PC-3 (cell line): ENCODE measurements around the gene CATSPERE.

Experiments used
- EZH2 ChIP-seq: fragments of 300-600 bp; sonication (generic); IDR thresholded peaks from one replicate; pipeline ENCODE4 v1.6.1; 2017; ENCODE audit warnings: antibody characterized with exemption, mild to moderate bottlenecking, low read length; ENCODE audit not compliant: unreplicated experiment
- EZH2phosphoT487 ChIP-seq: fragments of 300-600 bp; sonication (generic); IDR thresholded peaks from 2 replicates; pipeline ENCODE4 v1.6.1; 2018; ENCODE audit warnings: mild to moderate bottlenecking, antibody characterized with exemption, low read length, borderline replicate concordance
- TF ChIP-seq, protein P1 (sequence below): fragments of 300-600 bp; sonication (generic); conservative IDR thresholded peaks from 2 replicates; pipeline ENCODE4 v1.5.1; 2017; ENCODE audit warnings: antibody characterized with exemption, low read depth, mild to moderate bottlenecking, low read length

DNA sequence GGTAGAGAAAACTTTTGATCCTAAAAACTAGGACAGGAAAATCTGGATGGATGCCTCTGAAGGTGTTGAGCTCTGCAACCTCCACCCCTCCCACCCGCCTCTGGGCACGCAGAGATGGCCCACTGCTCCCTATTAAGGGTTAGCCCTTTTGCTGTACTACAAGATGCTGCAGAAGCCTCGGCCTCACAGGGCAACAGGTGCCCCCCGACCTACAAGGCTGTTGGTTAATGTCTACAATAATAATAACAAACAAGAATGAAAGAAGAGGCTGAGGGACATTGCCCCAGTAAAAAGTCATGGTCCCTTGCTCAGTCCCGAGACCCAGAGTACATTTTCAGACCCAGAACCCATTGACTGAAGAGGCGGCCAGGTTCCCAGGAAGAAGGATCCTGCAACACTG is 184.3 kb downstream of the CATSPERE start:
- TF ChIP-seq, protein P1, sequence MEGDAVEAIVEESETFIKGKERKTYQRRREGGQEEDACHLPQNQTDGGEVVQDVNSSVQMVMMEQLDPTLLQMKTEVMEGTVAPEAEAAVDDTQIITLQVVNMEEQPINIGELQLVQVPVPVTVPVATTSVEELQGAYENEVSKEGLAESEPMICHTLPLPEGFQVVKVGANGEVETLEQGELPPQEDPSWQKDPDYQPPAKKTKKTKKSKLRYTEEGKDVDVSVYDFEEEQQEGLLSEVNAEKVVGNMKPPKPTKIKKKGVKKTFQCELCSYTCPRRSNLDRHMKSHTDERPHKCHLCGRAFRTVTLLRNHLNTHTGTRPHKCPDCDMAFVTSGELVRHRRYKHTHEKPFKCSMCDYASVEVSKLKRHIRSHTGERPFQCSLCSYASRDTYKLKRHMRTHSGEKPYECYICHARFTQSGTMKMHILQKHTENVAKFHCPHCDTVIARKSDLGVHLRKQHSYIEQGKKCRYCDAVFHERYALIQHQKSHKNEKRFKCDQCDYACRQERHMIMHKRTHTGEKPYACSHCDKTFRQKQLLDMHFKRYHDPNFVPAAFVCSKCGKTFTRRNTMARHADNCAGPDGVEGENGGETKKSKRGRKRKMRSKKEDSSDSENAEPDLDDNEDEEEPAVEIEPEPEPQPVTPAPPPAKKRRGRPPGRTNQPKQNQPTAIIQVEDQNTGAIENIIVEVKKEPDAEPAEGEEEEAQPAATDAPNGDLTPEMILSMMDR = no peak
- TF ChIP-seq EZH2 (no peak), EZH2phosphoT487 (no peak)
